Measurements from ENCODE around the gene CENPO.

GRCh38 chr2:24840962-24841945 lies 48.0 kb downstream of the CENPO start:
- TF ChIP-seq EZH2phosphoT487 (IDR thresholded peaks at IDR 0.05; ENCODE audit: borderline replicate concordance), result no peak
- TF ChIP-seq CTCF (IDR thresholded peaks at IDR 0.05 in 2 of 3, conservative IDR thresholded peaks at IDR 0.05 in 1 of 3; ENCODE audit: borderline replicate concordance in 1 of 3, insufficient read depth in 1 of 3, low read depth in 2 of 3, low read length in 2 of 3), result no peak
- TF ChIP-seq POLR2AphosphoS5 (IDR thresholded peaks at IDR 0.05; ENCODE audit: low read depth, low read length), result no peak
- no peak for TF ChIP-seq POLR2A (IDR thresholded peaks at IDR 0.05; ENCODE audit: borderline replicate concordance, extremely low read depth, insufficient read depth, insufficient read length)
- TF ChIP-seq SIN3A (IDR thresholded peaks at IDR 0.05; ENCODE audit: low read depth), result no peak
- no peak for TF ChIP-seq ZBTB33 (IDR thresholded peaks at IDR 0.05; ENCODE audit: extremely low read depth, insufficient replicate concordance, low read length)
- no peak for TF ChIP-seq JUND (IDR thresholded peaks at IDR 0.05)
- no peak for TF ChIP-seq EZH2 (IDR thresholded peaks at IDR 0.05)
- no peak for TF ChIP-seq TCF7L2 (IDR thresholded peaks at IDR 0.05; ENCODE audit: borderline replicate concordance, extremely low read depth, insufficient read depth, insufficient read length)
- no peak for TF ChIP-seq SP1 (IDR thresholded peaks at IDR 0.05; ENCODE audit: low read depth)
- no peak for TF ChIP-seq ZFX (IDR thresholded peaks at IDR 0.05)
- no peak for TF ChIP-seq REST (IDR thresholded peaks at IDR 0.05; ENCODE audit: low read depth)
